HG03097 (cell line): ENCODE measurements around the gene GNG7.

Experiments
- ATAC-seq: cut with Tn5 transposase; IDR thresholded peaks from one replicate; pipeline ENCODE4 v1.9.1; 2021; ENCODE audit not compliant: unreplicated experiment, low FRiP score

Gene GNG7

DNA sequence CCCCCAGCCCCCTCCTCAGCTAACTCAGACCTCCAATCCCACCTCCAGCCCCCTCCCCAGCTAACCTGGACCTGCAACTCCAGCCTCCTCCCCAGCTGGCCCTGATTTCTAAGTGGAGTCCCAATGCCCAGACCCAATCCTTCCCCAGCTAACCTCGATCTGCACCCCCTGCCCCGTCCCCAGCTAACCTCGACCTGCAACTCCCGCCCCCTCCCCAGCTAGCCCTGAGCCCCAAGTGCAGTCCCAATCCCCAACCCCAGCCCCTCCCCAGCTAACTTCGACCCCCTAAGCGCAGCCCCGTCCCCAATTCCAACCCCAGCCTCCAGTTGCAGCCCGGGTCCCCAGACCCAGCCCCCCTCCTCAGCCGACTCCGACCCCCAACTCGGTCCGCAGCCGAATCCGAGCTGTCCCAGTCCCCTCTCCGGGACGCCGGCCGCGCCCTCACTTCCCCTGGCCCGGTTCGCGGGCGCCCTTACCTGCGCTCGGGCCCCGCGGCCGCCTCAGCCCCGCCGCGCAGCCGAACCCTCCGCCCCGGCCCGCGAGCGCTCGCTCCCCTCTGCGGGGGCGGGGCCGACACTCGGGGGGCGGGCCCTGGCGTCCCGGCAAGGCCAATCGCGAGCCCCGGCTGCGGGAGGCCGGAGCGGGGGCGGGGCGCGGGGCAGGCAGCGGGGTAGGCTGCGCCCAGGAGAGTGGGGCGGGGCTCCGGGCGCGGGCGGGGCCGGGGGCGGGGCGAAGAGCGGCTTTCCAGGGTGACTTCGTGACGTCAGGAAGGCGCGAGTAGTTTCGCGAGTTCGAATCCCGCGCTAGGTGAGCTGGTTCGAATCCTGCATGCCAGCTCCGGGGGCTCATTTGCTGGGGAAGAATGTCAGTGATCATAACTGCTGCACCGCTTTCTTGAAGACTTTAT lies at the start of gene GNG7:
Gene GNG7 (minus strand): TSS at position 525 of the 907 bp plus-strand sequence. CDS start 182,006 bp downstream, outside the sequence.
- ATAC-seq = peak; percentile 73

DNA sequence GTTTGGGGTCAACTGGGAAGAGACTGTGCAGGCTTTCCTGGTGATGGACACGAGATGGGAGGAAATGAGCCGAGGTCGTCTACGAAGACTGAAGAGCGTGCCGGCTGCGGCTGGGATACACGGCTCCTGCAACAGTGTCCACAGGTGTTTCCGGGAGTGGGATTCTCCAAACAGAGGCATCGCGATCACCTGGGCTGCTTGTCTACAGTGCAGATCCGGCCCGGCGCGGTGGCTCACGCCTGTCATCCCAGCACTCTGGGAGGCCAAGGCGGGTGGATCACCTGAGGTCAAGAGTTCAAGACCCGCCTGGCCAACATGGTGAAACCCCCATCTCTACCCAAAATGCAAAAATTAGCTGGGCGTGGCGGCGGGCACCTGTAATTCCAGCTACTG lies 48.9 kb upstream of the GNG7 start:
- no peak for ATAC-seq

DNA sequence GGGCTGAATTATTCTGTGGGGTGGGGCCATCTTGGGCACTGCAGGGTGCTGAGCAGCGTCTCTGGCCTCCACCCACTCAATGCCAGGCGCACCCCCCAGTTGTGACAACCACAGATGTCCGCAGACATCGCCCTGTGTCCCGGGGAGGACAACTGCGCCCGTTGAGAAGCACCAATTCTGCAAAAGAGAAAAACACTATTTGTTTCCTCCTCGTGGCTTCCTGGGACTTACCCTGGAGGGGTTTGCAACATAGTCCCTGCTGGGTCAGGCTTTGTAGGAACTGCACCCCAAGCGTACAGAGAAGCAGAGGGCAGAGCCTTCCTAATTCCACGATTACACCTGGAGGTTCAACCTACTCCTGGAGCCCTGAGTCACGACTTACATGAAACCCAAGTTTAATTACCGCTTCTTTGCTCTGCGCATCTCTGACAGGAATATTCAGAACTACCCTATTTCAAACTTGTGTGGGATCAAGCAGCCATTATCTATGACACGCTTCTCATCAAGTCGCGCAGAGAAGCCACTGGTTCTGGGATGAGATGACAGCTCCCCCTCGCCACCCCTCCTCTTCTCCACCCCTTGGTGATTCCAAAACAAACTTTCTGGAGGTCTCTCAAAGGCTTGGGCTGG lies 48.4 kb upstream of the GNG7 start:
- no peak for ATAC-seq

DNA sequence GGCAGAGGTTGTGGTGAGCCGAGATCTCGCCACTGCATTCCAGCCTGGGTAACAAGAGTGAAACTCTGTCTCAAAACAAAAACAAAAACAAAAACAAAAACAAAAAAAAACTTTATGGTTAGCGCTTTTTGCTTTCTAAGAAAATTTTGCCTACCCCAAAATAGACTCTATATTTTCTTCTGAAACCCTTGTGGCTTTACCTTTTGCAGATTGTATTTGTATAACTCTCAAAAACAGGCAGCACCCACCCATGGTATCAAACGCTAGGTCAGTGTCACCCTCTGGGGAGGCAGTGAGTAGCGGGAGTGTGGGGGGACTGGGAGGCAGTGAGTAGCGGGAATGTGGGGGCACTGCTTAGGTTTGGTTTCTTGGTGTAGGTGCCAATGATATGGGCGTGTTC lies 44.9 kb upstream of the GNG7 start:
- ATAC-seq = no peak

DNA sequence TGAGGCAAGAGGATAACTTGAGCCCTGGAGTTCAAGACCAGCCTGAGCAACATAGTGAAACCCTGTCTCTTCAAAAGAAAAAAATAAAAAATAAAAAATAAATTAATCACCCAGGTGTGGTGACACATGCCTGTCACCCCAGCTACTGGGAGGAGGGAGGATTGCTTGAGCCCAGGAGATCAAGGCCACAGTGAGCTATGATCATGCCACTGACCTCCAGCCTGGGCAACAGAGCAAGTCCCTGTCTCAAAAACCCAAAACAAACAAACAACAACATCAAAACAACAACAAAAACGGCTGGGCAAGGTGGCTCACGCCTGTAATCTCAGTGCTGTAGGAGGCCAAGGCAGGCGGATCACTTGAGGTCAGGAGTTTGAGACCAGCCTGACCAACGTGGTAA lies 41.6 kb upstream of the GNG7 start:
- ATAC-seq = no peak

DNA sequence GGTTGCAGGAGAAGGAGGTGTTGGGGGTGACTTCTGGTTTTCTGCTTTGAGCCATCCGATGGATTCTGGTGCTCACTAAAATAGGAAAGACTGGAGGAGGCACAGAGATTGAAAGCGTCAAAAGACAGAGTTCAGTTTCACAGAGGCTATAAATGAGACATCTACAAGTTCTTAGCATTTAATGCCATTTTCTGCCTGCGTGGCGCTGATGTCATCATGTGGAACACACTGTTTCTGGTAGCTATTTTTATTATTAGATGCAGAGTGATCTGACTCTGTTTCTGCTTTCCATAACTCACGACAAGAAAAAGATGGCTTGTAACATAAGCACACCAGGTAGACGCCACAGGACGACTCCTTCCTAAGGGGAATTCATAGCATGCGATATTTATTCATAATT lies 40.6 kb upstream of the GNG7 start:
- no peak for ATAC-seq

DNA sequence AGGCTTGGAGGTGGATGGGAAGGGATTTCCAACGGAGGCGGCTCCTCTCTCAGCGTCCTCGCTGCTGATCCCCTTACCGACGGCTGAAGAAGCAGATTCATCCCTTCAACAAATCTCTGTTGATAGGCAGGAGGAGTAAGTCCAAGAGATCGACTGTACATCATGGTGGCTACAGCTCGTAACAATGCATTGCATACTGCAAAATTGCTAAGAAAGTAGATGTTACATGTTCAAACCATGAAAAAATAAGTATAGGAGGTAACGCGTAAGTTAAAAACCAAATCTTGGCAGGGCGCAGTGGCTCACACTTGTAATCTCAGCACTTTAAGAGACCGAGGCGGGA lies 37.8 kb upstream of the GNG7 start:
- peak; percentile 6 for ATAC-seq

DNA sequence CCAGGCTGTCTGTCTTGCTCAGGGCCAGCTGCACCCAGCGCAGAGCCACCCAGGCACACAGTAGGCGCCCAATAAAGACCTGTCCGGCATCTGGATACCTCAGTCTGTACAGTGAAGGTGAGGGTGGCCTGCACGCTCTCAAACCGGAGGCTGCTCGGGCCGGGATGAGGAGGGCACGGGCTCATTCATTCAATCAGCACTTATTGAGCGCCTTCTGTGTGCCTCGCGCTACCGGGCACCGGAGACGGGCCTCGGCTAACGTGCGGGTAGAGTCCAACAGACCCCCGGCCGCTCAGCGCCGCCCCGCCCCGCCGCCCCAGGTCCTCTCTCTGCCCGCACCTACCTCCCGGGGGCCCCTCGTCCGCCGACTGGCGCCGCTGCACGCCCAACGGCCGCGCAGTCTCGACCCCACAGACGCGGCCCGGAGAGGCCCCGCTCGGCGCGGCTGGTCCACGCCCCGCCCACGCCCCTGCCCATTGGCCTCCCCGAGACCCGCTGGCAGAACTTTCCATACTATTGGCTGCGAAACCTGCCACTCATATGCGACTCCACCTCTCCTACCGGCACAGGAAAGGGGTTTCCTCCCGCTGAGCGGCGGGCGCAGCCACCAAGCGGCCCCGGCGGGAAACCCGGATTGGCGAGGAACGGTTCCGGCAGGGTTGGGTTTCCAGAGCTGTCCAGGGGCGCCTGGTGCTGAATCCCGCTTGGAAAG lies 37.3 kb upstream of the GNG7 start, which contains the start of gene SLC39A3:
Gene SLC39A3 (minus strand): TSS at position 416 of the 712 bp plus-strand sequence. CDS start 2,760 bp downstream, outside the sequence.
- ATAC-seq = peak; percentile 95

DNA sequence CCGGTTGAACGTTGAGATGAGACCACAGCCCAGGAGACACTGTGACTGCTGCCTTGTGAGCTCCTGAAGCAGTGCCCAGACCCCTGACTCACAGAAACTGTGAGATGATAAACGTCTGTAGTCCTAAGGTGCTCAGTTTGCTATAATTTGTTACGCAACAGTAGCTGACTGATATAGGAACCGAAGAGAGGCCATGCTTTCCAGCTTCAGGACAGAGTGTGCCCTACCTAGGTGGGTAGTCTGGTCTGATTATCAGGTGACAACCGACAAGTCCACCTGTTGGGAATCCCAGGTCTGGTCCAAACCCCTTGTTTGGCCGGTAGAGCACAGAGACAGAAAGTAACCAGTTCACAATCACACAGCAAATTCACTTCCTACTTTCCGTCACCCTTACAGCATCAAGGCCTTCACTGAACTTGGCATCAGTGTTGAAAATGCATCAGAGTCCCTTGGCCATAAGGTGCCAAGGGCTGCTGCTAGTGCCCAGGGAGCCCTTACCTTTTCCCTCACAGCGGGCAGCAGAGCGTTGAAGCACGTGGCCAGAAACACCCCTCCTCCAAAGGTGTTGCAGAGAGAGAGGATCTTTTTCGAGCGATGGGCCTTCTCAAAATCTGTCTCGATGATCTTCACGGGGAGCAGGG lies 34.2 kb upstream of the GNG7 start:
- no peak for ATAC-seq

DNA sequence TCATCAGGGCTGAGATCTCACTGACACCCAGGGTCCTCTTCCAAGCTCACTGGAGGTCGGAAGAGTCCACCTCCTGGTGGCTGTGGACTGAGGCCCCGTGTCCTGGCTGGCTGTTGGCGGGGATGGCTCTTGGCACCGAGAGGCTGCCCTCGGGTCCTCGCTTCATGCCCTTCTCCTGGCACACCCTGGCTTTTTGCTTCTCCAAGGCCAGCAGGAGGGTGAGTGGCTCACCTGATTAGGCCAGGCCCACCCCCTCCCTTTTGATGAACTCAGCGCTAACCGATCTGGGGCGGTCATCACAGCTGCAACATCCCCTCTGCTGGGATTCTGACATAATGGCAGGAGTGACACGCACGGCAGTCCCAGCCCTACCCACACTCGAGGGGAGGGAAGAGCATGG lies 32.9 kb upstream of the GNG7 start:
- ATAC-seq = no peak

DNA sequence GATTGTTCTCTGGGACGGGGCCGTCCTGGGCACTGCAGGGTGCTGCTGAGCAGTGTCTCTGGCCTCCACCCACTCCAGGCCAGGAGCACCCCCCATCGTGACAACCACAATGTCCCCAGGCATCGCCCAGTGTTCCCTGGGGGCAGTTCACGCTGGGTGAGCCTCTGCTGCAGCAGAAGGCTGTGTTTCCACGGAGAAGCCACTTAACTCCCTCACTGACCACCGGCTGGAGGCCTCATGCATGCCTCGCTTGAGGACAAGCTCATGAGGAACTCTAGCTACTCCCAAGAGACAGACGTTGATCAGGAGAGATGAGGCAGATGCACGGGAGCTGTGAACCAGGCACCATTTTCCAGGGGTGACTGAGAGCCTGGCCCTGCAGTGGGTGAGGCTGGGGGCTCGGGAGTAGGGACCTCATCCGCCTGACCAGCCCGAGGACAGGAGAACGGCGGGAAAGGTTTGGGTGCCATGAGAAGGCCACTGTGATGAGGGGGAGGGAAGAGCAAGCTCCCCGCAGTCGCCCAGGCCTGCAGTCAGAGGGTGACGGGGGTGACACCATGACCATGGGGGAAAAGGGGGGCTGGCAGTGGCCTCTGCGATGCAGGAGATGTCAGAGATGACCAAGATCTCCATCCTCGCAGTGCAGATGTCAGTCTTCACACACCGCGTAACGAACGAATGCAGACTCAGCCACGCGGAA lies 32.2 kb upstream of the GNG7 start:
- ATAC-seq = no peak

DNA sequence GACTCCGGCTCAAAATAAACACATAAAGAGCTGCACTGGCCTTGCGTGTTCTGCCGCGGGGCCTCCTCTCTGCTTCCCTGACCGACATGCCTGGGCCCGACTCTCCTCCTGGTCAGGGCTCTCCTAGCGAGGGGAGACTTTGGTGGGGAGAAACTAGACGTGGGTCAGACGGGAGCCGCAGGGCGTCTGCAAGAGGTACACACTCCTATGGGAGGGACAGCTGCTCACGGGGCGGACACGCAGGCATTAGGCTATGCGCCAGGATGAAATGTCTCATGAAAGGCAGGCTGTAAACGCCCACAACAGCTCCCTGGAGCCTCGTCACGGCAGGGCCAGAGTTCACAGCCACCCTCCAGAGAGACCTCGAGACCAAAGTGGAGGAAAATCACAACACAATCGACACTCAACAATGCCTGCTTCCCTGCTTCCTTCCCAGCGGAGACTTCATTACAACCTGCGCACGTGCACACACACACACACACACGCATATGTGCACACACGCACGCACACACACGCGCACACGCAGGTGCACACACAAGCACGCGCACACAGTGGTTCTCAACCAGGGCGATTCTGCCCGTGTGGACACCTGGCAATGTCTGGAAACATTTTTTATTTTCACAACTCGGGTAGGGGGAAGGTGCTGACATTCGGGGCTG lies 31.6 kb upstream of the GNG7 start:
- ATAC-seq = no peak

DNA sequence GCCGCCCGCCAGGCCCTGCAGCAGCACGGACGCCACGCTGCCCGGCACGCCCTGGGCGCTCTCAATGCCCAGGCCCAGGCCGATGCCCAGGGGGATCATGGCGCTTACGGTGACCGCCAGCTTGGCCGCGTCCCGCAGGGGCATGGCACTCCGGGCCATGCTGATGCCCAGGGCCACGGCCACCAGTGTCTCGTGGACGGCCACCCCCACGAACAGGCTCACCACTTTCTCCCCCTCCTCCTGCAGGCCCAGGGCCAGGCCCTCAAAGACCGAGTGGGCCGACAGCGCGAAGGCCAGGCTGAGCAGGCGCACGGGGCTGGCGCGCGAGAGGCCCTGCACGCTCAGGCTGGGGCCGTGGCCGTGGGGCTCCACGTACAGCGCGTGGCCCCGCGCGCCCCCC lies 30.4 kb upstream of the GNG7 start:
- ATAC-seq = no peak

DNA sequence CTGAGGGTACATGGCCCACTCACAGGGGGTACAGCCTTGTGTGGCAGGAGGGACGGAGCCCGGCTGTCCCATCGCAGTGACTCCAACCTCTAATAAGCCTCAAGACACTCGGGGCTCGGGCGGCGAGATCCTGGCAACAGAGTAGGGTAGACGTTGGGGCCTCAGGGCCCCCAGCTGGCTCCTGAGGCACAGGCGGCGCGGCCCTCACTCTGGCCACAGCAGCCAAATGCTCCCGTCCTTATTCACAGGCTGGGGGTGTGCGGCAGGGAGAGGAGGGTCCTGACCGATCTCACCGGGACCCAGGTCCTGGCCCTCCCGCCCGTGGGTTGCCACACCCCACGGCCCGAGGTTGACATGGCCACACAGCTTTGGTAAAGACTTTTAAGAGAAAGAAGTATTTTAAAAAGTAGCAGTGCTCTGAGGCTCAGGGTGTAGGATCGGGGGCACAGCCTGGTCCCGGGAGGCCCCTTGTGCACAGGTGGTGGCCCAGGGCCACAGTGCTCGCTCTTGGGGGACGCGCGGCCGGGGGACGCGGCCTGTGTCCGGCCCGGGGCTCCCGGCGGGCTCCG lies 29.7 kb upstream of the GNG7 start:
- ATAC-seq = no peak

DNA sequence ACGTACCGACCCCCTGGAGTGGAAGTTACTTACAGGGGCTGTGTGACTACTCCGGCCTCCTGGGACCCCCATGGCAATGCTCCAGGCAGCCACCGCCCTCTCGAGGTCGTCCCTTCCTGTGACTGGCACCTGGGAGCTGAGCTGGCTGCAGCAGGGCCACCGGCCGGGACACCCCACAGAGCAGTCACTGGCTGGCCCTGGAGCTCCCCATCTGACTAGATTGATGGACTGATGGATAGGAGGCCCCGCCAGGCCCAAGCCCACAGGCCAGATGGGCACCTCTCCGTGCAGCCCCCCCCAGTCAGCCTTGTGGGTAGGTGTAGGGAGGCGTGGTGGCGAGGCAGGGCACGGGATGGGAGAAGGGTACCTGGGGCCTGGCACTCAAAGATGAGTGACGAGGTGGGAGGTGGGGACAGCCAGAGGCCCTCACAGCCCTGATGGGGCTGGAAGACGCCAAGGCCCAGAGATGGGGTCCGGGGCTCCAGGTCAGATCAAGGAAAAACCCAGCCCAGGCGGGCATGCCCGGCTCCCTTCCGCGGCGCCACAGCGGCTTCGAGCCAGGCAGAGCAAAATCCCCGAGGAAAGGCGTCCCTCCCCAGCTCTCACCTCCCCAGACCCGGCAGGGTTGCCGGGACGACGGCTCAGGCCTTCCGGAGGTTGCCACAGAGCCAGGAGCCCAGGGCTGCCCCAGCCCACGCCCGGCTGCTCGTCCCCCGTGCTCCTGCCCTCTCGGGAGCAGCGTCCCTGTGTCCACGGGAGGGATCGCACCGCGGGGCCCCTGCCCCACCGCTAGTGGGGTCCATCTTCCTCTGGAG lies 28.9 kb upstream of the GNG7 start:
- ATAC-seq = no peak

DNA sequence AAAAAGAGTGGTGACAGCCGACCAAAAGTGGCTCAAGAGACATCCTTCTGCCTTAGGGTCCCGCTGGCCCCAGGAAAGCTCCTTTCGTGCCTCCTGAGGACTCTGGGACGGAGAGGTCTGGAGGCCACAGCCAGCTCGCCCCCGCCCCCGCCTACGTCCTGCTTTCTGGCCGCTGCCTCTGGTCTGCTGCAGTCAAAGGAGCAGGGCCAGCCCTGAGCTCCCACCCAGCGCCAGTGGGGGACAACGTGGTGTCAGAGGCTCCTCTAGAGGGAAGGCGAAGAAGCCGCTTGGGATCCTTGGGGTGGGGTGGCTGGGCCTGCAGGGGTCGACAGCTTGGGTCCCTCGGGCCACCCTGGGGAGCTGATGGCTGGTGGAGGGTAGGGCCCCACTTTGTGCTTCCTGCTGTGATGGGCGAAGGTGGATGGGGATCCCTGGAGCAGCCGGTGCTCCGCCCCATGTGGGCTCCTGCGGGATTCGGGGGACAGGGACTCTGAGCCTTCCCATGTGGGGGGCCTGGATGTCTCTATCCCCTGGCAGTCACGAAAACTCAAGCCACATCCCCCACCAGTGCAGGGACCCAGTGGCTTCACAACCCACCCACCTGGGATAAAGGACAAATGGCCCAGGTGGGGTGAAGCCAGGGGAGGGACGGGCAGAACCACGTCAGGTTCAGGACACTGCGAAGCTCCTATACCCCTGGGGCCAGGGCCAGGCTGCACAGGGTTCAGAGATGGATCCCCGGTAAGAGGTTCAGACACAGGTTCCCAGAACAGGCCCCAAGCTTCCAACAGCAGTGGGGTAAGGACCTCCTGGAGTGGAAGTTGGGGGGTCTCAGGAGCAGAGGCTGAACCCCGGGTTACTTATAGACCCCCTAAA lies 27.7 kb upstream of the GNG7 start:
- ATAC-seq = no peak

DNA sequence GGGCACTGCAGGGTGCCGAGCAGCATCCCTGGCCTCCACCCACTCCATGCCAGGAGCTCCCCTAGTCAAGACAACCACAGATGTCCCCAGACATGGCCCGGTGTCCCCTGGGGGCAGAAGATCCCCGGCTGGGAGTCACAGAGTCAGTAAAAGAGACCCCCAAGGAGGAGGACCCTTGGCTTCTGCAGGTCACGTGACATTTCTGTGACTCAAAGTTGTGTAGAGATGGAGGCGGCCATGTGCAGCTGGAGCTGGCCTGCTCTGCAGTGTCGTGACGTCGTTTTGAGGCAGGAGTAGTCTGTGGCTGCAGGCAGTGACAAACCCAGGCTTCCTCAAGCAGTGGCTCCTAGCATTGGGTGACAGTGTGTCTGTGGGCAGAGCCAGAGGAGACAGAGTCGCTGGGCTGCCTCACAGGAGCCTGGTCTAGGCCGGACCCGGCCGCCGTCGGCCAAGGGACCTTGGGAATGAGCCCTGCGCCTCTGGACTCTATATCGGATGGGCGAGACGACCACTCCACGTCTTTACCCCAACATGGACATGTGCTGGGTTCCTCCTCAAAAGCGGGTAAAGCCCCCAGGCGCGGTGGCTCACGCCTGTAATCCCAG lies 26.4 kb upstream of the GNG7 start:
- ATAC-seq = no peak

DNA sequence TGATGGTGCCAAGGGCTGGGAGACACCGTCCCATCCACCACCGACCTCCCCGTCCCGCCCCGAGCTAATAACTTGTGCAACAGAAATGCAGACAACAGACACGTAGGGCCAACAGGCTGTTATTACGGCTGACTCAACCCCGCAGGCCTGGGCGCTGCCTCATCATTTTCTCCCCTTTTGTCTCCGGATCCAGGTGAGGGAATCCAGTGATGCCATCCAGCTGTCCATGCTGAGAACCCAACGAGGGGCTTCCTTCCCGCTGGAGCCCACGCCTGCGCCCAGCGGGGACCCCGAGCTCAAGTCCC lies 25.1 kb upstream of the GNG7 start:
- no peak for ATAC-seq
